Superior temporal gyrus (tissue), 1 donor: ENCODE results near the gene CHST12.
"Not testable (repeated sequence)": the region's sequence is repeated elsewhere in the genome, so short reads cannot be mapped to it uniquely, and the experiment has no call there.

ENCODE experiments used
- DNase-seq: peaks from one replicate; pipeline ENCODE4 v3.0.0-alpha.2; 2016; ENCODE audit errors: extremely low spot score

Gene CHST12

DNA sequence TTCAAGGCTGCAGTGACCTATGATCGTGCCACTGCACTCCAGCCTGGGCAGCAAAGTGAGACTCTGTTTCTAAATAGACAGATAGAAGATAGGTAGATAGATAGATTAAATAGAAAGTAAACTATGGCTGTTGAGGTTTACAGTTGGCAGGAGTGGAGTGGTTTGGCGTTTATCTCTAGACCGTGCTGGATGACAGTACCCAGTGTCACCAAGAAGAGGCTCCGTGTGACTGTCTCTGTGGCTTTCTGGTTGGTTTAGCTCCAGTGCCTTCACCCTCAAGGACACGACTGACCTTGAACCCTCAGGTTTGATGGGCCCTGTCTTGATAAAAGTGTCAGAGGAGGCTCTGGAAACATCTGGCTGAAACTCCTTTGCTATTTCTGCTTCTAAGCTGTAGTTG, 31.7 kb downstream of the CHST12 start:
- no peak for DNase-seq

DNA sequence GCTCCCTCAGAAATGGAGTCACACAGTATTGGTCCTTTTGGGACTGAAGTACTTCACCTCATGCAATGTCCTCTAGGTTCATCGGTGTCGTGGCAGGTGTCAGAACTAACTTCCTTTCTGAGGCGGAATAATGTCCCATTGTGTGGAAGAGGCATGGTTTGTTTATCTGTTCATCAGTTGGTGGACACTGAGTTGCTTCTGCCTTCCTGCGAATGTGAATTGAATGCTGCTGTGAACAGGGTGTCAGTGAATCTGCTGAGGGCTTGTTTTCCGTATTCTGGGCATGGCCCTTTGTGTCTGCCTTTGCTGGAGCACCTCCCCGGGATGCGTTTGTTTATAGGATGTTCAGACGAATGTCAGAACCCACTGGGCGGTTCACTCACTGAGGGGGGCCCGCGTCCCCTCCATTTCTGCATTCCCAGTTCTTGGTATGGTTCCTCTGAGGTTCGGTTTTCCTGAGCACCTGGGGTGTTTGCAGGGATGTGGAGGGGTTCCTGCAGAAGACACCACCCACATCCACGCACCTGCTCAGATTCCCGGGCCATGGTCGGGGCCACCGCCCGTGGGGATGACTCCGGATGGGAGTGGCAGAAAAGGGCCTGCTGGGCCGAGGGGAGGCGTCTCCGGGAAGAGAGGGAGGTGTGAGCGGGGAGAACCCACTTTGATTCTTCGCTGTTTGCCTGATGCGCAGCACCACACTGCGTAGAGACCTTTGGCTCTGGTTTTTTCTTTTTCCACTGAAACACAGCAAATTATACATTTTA, 33.1 kb downstream of the CHST12 start:
- DNase-seq, result peak; percentile 33

DNA sequence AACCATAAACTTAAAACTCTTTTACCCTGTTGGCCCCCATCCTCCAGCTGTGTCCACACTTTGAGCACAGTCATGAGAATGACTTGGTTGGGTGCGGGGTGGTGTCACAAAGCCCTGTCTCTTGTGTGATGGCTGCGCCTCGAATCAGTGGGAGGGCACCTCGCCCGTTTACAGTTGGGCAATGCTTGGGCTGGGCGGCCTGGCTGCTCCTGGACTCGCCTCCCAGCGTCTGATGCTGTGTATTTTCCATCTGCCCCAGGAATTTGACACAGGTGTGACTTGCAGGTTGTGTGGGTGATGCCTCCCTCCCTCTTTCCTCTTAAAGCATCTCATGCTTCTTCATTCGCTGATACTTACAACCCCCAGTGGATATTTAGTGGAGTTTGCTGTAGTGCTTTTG, 33.7 kb downstream of the CHST12 start:
- DNase-seq, result no peak

DNA sequence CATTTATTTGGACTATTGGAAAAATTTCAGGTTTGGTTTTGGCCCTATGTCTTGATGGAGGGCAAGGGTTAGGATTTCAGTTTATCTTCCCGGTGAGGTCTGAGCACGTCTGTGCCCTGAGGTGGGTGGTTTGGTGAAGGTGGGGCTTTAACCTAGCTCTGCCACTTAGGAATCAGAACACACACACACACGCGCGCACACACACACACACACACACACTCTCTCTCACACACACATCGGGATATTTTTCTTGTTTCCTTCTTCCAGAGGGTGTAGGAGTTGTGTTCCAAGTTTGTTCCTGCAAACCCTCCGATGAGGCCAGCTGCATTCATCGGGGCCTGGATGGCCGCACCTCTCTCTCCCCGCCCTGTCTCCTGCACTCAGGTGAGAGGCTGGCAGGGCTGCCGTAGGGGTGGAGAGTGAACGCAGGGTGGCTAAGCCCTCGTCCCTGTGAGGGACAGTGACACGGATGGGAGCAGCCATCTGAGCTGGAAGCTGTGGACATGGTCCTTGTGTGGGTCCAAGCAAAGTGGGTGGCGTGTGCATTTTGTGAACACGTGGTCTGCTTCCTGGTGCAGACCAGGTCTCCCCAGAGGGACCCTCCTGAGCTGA, 34.2 kb downstream of the CHST12 start:
- DNase-seq, result no peak

DNA sequence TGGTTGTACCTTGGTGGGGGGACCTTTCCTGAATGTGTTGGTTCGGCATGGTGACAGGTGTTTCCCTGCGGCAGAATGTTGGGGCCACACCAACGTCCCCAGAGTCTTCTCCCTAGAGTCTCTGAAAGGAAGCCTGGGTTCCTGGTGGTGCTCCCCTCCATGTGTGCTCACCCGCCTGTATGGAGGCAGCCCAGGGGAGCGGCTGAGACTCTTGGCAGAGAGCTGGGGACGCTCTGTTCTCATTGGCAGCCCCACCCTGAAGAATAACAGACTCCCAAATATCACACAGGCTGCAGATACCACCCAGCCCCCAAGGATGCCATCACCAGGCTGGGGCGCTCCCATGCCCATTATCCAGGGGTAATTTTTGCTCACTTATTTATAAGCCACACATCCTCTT, 34.8 kb downstream of the CHST12 start:
- no peak for DNase-seq

DNA sequence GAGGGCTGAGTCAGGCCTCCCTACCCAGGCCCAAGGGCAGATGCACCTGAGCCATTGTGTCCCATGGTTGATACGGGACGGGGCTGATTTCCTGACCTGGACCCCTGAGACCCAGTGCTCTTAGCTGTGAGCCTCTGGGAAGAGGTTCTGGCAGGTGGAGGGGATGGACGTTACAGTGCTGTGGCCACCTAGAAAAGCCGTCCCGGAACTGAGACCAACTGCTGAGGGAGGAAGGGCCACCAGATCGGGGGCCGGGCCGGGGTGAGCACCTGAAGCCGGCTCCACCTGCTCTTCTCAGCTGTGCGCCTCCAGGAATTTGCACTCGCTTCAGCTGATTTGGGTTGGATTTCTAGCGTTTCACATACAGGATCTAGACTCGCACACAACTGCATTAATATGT, 35.4 kb downstream of the CHST12 start:
- DNase-seq, result no peak

DNA sequence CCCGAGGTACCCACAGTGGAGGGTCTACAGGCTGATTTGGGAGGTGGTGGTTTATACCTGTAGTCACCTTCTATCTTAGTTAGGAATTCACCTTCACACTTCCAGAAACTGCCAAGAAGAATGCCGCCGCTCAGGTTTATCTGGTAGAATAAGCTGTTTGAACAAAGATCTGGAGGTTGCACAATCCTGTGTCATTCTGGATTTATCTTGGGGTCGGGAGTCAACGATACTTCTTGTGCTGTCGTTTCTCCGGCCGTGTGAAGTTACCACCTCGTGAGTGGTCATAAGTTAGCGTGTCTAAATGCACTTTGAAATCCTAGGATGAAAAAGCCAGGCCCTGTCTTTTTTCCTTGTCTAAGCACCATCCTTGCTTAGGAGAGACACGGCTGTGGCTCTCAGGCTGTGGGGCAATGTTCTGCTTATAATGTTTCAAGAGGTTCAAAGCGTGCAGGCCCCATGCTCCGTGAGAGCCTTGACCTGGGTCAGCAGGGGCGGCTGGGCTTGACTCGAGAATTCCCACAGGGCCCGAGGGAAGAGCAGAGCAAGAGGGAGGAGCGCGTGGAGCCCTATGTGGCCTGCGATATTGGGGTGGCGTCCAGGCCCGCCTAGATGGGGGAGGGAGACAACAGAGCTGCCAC, 37.3 kb downstream of the CHST12 start:
- no peak for DNase-seq

DNA sequence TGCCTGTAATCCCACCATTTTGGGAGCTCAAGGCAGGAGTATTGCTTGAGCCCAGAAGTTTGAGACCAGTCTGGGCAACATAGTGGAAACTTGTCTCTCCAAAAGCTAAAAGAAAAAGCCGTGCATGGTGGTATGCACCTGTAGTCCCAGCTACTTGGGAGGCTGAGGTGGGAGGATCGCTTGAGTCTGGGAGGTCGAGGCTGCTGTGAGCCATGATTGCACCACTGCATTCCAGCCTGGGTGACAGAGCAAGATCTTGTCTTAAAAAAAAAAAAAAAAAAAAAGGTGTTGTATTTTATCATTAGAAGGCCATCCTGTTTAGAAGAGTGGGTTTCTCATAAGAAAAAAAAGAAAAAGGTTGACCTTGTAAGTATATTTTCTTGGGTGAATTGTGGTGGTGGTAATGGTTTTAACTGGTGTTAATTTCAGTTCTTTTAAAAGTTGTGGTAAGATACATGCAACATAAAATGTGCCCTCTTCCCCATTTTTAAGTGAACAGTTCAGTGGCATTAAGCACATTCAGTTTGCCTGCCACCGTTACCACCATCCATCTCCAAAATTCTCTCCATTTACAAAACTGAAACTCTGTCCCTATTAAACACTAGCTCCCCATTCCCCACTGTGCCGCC, 38.1 kb downstream of the CHST12 start:
- no peak for DNase-seq

DNA sequence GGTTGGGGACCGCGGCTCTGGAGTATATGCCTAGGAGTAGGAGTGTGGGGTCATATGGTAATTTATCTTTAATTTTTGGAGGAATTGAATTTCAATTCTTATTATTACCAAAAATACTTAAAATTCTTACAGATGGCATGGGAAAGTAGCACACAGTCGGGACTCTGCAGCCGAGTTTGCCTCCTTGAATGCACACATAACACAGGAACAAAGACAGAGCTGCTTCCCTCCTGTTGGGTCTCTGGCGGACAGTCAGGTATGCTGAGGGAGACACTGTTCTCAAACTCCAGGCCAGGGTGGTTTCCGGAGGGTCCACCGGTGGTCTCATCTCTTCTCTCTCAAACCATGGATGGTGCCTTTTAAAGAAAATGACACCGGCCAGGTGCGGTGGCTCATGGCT, 40.1 kb downstream of the CHST12 start:
- DNase-seq, result no peak

DNA sequence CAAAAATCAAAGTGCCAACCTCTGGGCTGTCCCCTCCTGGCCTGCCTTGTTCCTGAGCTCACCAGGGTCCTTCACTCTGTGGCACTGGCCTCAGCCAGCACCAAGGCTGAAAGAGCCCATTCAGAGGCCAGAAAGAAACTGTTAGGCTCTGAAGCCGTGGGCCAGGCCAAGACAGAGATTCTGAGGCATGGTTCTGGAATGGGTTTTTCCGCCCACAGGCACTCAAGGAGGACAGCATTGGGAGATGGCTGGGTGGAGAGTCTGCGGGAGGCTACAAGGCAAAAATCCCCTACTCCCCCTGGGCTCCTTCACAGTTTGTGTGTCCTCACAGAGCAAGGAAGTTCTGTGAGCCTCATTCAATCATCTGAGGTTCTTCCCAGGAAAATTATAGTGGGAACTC, 41.1 kb downstream of the CHST12 start:
- peak; percentile 42 for DNase-seq

DNA sequence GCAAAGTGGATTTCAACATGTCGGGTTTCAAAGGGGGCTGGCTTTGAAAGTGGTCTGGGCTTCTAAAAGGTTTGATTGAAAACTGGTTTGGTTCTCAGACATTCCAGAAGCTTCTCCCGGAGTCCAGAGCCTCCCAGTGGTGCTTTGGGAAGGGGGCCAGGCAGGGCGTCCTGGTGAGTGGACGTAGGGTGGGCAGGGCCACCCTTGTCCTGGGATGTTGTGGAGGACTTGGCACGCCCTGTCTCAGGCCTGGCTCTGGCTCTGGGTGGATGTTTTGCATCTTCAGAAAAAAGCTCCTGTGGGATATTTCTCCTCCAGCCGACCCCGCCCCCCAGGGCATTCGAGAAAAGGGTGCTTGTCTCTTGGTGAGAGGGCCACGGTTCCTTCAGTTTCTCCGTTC, 41.6 kb downstream of the CHST12 start:
- DNase-seq, result no peak

DNA sequence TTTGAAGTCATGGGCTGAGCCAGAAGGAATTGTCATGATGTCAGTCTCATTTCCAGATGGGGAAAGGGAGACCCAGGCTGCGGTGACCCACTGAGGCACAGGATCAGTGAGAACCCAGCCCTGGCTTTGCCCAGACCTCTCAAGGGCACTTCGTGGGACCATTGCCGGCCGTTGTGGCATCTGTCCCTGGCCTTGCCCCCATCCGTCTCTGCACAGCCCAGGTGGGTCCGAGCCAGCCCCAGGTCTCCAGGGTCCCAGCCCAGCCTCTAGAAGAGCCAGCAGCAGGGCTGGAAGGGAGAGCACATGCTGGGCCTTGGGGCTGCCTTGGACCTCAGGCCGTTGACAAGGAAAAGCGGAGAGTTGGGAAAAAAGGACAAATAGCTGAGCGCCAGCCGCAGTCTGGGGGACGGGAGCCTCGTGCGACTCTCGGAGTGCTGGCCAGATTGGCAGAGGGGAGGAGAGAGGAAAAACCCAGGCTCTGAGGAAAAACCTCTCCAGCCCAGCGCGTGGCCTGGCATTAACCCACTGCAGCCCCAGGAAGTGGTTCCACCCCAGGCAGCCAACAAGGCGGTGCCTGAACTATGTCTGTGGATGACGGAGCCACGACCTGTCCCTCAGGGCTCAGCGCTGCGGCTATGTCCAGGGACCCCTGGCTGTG, 42.6 kb downstream of the CHST12 start:
- no peak for DNase-seq

DNA sequence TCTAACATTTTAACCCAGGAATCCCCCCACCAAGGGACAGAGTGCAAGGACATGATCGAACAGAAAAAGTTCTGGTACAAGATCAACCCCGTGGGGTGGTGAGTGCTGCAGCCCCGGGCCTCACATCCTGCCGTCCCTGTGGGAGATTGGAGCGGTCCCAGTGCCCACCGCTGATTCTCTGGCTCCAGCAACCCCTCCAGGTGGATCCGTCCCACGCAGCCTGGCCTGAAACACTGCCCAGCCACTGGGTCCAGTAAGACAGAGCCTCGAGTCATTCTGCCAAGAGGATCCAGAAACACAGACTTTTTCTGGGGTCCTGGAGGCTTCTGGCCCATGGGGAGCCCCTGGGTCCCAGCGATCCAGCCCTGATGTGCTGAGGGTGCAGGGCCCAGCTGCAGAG, 43.3 kb downstream of the CHST12 start:
- DNase-seq, result no peak

DNA sequence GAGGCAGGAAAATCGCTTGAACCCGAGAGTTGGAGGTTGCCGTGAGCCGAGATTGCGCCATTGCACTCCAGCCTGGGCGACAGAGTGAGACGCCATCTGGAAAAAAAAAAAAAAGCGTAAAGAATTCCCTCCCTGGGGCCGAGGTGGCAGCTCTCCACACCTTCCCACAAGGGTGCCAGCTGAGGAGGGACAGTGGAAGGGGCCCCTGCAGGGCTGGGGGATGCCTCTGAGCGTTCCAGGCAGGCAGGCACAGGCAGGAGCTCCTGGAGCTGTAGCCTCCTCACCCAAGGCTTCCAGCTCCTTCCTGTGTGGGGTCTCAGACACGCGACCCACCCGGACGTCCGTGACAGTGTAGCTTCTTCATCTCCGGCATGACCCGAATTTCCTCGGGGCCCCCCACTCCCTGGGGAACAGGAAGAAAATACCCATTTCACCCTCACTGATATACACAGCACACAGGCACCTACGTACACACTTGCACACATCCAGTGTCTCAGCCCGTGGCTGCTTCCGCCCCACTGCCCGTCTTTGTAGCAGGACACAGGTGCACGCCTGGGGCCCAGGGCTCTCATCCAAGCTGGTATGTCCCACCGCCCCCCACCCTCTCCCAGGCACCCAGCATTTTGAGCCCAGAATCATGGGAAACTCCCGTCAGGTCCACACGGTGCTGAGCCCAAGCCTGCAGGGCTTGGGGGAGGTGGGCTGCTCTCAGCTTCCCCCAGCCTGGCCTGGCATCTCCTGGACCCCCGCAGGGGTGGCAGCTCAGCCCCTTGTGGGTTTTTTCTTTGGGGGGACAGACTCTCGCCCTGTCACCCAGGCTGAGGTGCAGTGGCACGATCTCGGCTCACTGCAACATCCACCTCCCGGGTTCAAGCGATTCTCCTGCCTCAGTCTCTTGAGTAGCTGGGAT, 47.0 kb downstream of the CHST12 start:
- no peak for DNase-seq

DNA sequence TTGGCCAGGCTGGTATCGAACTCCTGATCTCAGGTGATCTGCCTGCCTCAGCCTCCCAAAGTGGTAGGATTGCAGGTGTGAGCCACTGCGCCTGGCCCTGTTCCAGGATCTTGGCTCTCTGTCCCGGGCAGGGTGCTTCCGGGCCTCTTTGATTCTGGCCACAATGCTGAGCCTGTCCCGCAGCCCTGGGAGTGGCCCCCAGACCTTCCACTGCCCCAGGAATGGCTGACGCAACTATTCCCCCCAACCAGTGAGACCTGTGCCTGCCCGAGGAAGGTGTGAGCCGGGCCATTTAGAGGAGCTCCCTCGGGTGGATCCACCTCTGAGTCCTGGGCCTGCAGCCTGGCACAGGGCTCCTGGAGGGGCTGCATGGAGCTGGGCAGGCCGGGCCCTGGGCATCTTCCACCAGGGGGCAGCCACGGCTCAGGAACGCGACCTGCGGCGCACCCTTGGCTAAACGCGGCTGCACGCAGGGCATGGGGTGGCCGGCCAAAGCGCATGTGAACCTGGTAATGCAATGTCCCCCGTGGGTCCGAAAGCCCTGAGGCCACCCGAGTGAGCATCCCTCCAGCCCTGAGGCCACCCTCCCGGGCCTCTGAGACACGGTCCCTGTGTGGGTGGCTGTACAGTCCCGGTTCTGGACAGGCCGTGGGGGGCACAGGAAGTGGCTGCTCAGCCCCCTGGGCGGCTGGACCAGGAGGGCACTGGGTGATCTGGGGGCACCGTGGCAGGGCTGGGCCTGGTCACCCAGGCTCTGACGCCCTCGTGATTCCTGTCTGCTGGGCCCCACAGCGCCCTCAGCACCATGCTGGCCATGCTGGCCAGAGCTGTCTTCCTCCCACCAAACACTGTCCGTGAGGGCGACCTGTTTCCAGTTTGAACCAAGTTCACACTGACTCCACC, 48.0 kb downstream of the CHST12 start:
- peak; percentile 73 for DNase-seq

DNA sequence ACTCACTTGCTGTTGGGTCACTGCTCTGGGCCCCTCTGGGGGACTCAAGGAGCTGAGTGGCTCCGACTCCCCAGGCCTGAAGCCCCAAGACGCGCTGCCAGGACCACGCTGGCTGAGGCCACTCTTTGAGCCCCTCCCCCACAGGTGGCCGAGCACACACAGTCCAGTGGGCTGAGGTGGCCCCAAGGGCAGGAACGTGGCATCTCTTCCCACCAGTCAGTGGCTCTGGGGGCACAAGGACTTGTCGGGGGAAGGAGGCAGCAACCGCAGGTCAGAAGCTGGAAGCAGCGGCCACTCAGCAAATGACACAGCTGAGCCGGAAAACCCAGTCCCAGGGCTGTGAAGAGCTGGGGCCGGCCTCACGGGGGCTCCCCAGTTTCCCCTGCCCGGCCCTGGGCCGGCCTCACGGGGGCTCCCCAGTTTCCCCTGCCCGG, 48.7 kb downstream of the CHST12 start:
- no peak for DNase-seq

DNA sequence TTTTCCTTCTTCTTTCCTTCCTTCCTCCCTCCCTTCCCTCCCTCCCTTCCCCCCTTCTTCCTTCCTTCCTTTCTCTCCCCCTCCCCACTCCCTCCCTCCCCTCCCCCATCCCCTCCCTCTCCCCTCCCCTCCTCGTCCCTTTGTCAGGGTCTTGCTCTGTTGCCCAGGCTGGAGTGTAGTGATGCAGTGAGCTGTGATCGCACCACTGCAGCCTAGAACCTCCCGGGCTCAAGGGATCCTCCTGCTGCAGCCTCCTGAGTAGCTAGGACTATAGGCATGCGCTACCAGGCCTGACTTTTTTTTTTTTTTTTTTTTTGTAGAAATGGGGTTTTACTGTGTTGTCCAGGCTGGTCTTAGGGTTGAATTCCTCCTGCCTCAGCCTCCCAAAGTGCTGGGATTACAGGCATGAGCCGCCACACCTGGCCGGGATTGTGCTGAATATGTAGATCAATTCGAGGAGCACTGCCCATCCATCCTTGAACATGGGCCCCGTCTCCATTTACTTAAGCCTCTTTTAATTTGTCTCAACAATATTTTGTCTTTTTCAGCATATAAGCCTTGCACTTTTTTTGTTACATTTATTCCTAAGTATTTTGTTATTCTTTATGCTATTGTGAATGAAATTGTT, 49.3 kb downstream of the CHST12 start:
- DNase-seq, result no peak

DNA sequence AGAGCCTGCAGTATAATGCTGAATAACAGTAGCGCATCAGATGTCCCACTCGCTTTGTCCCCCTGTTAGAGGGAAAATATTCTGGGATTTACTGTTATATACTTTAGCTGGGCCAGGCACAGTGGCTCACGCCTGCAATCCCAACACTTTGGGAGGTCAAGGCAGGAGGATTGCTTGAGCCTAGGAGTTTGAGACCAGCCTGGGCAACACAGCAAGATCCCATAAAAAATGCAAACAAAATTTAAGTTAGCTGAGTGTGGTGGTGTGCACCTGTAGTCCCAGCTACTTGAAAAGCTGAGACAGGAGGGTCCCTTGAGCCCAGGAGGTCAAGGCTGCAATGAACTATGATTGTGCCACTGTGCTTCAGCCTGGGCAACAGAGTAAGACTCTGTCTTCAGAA, 50.4 kb downstream of the CHST12 start:
- not testable (repeated sequence) for DNase-seq

DNA sequence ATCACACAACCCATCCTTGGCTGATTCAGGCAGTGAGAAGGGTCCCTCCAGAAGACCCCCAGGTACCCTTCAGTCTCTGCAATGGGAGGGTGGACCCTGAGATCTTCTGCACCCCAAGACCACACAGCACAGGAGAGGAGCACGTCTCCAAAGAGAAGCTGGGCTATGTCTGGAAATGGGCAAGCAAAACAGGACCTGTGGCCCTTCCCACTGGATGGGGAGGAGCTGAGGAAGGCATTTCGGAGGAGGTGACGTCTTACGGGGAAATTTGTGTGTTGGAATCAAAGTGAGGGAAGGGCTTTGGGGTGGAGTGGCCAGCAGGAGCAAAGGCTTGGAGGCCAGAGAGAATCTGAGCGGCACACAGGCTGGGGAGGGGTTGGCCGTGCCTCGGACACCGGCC, 56.3 kb downstream of the CHST12 start:
- no peak for DNase-seq

DNA sequence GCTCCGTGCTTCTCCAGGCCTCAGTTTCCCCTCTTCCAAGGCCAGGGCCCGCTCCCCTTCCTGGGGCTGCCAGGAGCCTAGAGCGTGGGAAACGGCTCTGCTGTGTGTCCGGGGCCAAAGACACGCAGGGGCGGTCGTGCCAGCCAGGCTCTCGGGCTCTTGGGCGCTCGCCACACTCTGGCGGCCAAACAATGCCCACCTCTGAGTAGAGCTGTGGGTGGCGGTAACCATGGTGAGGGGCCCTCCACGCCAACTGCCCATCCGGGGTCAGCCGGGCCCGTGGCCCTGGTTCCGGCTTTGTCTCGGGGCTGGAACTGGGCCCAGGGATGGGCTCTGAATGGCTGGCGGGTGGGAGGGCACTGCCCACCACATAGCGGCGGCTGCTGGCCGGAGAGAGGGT, 56.8 kb downstream of the CHST12 start:
- DNase-seq, result peak; percentile 20
